Measurements from ENCODE around the gene SSBP3.

DNA sequence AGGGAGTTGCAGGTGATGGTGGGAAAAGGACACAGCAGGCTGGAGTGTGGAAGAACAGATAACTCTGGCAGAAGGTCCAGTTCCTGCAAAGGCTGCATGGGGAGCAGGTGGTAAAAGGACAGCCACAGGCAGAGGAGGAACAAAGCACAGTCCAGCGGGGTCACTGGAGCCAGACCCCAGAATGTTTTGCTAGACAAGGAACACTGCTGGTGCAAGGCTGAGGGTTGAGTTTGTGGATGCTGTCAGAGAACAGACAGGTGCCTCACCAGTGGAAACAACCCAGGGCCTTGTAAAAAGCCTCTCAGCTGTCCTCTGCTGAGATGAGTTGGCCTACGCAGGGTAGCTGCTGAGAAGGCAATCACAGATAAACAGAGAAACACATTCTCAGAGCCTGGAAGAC is 101.7 kb downstream of the SSBP3 start:
- TF ChIP-seq, protein P1, sequence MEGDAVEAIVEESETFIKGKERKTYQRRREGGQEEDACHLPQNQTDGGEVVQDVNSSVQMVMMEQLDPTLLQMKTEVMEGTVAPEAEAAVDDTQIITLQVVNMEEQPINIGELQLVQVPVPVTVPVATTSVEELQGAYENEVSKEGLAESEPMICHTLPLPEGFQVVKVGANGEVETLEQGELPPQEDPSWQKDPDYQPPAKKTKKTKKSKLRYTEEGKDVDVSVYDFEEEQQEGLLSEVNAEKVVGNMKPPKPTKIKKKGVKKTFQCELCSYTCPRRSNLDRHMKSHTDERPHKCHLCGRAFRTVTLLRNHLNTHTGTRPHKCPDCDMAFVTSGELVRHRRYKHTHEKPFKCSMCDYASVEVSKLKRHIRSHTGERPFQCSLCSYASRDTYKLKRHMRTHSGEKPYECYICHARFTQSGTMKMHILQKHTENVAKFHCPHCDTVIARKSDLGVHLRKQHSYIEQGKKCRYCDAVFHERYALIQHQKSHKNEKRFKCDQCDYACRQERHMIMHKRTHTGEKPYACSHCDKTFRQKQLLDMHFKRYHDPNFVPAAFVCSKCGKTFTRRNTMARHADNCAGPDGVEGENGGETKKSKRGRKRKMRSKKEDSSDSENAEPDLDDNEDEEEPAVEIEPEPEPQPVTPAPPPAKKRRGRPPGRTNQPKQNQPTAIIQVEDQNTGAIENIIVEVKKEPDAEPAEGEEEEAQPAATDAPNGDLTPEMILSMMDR (conservative IDR thresholded peaks at IDR 0.05), result no peak
- no peak for TF ChIP-seq EZH2 (IDR thresholded peaks at IDR 0.05; ENCODE audit: low read depth)
